Measurements from ENCODE around the gene KLHL29.

Gene KLHL29

GRCh38 chr2:23507267-23508065 is 122.5 kb downstream of the KLHL29 start:
- in situ Hi-C loops (cut with MboI; ENCODE audit: low sequenced_read_pairs) = no loop called here

- in situ Hi-C loops (cut with MboI; ENCODE audit: low sequenced_read_pairs) = no loop called here
Measured at GRCh38 chr2:23508066-23508390, 123.0 kb downstream of the KLHL29 start.

DNA sequence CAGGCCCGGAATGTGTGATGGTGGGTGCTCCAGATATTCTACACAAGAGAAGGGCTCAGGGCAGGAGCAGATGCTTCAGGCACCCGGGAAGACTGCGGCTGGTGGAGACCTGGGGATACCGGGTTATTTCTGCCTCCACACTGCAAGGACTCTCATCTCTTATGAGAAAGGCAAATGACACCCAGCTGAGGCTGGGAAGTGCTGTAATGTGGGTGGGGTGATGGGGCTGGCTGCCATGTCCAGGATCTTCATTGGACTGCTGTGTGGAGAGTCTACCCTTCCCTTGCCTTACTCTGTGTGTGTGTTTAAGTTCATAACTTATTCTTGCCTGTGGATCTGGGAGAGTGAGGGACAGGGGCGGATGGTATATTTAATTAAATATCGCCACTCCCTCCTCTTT is 124.1 kb downstream of the KLHL29 start:
- in situ Hi-C loops (cut with MboI; ENCODE audit: low sequenced_read_pairs) = no loop called here

DNA sequence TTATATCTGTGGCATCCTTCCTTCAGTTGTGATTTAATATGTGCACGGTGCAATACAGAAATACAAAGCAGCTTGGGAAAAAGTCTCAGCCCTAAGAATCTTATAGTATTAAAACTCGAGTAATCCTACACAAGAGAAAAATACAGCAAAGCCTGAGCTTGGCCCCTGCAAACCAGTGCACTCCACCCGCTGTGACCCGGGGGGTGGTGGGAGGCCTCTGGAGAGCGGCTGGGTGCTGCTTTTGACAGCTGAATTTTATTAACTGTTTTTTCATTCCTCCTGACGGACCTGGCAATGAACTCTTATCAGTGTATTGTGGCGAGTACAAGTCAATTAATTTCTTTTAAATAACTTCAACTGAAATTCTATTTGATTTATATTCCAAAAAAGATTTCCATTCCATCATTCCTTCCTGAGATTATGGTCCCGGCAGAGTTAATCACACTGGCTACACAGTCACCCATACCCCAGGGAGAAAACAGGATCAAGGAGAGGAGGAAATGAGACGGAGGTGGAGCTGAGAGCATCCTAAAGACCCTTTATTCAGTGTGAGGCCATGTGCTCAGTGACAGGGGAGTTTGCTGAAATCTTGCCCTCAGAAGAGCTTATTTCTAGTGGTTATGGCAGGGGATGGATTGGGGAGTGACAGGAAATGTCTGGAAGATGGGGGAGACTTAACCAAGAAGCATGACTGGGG is 124.8 kb downstream of the KLHL29 start:
- in situ Hi-C loops (cut with MboI; ENCODE audit: low sequenced_read_pairs) = no loop called here

DNA sequence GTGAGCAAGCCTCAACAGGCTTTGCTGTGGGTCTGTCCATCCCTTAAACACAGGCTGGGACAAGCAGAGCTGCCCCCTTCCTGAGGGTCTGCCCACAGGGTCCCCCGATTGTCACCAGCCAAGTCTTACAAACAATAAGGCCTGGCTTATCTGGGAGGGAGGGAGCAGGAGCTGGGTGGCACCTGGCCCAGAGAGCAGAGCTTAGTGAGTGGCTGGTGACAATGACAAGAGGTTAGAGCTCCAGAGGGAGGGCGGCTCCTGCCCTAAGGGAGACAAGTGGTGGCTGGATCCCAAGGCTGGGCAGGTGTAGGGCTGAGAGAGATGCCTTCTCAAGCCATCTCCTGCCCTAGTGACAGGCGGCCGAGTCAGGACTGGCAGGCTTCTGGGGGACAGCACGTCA is 125.5 kb downstream of the KLHL29 start:
- in situ Hi-C loops (cut with MboI; ENCODE audit: low sequenced_read_pairs) = no loop called here

- in situ Hi-C loops (cut with MboI; ENCODE audit: low sequenced_read_pairs) = no loop called here
Measured at GRCh38 chr2:23512778-23513177, 127.8 kb downstream of the KLHL29 start.

- in situ Hi-C loops (cut with MboI; ENCODE audit: low sequenced_read_pairs) = no loop called here
Measured at GRCh38 chr2:23513245-23513871, 128.4 kb downstream of the KLHL29 start.

GRCh38 chr2:23513872-23514793 is 129.2 kb downstream of the KLHL29 start:
- in situ Hi-C loops (cut with MboI; ENCODE audit: low sequenced_read_pairs) = no loop called here

DNA sequence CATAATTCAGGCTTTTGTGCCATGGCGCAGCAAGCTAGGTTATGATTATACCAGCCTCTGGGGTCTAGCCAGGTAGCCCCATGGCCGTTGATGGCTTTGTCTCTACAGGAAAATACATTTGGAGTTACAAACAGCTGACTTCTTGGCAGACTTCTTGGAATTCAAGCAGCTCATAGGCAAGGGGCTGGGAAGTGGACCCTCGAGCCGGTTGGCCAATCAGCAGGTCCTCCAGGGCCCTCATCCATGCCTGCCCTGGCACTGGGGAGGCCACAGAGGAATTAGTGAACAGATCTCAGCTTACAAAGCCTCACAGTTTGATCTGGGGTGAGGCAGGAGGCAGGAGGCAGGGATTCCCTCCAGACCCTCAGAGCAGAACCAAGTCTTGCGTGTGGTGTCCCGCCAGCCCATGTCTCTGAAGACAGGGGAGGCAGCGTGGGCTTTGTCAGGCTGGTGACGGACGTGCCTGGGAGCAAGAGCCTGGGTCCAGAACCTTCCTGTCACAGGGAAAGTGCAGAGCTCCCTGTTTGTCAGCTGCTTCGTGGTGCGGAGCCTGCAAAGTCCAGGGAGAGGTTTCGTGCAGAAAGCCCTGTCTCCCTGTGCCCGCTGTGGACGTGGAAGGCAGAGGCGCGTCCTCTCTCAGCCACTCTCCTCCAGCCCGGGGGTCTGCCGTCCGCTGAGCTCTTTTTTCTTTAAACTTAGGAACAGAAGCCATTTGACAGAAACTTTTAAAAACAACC is 131.7 kb downstream of the KLHL29 start:
- in situ Hi-C loops (cut with MboI; ENCODE audit: low sequenced_read_pairs) = no loop called here

GRCh38 chr2:23518481-23519333 is 133.7 kb downstream of the KLHL29 start:
- in situ Hi-C loops (cut with MboI; ENCODE audit: low sequenced_read_pairs) = no loop called here

DNA sequence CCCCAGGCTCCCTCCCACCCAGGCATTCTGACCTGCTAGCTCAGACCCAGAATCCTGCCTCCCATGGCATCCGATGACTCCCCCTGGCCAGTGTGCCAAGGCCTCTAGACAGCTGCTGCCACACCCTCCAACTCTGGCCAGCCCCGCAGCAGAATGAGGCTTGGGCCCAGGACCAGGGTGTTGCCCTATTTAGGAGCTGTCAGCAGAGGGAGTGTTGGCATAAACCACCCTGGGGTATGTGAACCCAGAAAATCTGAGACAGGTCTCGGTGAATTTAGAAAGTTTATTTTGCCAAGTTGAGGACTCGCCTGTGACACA is 134.3 kb downstream of the KLHL29 start:
- in situ Hi-C loops (cut with MboI; ENCODE audit: low sequenced_read_pairs) = no loop called here

GRCh38 chr2:23520256-23520655 is 135.3 kb downstream of the KLHL29 start:
- in situ Hi-C loops (cut with MboI; ENCODE audit: low sequenced_read_pairs) = no loop called here

- in situ Hi-C loops (cut with MboI; ENCODE audit: low sequenced_read_pairs) = no loop called here
Measured at GRCh38 chr2:23521060-23521459, 136.1 kb downstream of the KLHL29 start.

GRCh38 chr2:23522726-23523372 is 137.9 kb downstream of the KLHL29 start:
- in situ Hi-C loops (cut with MboI; ENCODE audit: low sequenced_read_pairs) = no loop called here

DNA sequence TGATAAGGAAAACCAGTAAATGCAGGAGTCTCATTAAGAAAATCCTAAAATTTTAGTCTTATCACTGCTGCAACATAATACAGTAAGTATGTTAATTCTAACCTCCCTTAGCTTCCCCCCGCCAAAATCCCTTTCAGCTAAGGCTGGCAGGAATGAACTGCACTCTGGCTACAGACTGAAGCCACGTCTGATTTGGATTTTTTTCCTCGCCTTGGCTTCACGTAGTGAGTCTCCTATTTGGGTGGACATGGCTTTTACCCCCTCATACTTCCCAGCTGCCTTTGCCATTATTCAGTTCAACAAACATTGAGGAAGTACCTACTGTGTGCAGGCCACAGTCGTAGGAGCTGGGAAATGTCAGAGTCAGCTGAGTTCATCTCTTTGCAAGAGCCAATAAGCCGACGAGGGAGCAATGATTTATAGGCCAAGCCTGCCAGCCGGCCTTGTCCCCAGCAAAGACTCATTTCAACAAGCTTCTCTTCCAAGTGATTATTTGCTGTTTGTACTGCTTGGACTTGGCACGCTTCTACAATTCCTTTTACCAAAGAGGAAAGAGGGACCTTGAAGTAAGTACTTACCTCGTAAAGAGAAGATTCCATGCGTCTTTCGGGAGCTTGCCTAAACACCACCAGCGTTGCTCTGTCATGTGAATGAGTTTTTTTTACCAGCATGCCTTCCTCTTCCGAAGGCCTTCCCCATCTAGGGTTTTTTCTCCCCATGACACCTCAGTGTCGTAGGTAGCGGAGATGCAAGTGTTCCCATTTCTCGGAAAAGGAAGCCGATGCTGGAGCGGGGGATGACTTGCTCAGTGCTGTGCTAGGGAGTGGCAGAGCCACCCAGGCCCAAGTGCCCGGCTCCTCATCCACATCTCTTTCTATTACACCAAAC is 138.6 kb downstream of the KLHL29 start:
- in situ Hi-C loops (cut with MboI; ENCODE audit: low sequenced_read_pairs) = no loop called here

- in situ Hi-C loops (cut with MboI; ENCODE audit: low sequenced_read_pairs) = no loop called here
Measured at GRCh38 chr2:23524261-23524706, 139.3 kb downstream of the KLHL29 start.

GRCh38 chr2:23525137-23525765 is 140.3 kb downstream of the KLHL29 start:
- in situ Hi-C loops (cut with MboI; ENCODE audit: low sequenced_read_pairs) = no loop called here

- in situ Hi-C loops (cut with MboI; ENCODE audit: low sequenced_read_pairs) = no loop called here
Measured at GRCh38 chr2:23526114-23526513, 141.1 kb downstream of the KLHL29 start.
